ENCODE results near the gene PXMP4.
A peak's percentile ranks its signal among the peaks of the same experiment; 100 is the strongest.
"Not testable (repeated sequence)": the region's sequence is repeated elsewhere in the genome, so short reads cannot be mapped to it uniquely, and the experiment has no call there.

The PXMP4 gene

DNA sequence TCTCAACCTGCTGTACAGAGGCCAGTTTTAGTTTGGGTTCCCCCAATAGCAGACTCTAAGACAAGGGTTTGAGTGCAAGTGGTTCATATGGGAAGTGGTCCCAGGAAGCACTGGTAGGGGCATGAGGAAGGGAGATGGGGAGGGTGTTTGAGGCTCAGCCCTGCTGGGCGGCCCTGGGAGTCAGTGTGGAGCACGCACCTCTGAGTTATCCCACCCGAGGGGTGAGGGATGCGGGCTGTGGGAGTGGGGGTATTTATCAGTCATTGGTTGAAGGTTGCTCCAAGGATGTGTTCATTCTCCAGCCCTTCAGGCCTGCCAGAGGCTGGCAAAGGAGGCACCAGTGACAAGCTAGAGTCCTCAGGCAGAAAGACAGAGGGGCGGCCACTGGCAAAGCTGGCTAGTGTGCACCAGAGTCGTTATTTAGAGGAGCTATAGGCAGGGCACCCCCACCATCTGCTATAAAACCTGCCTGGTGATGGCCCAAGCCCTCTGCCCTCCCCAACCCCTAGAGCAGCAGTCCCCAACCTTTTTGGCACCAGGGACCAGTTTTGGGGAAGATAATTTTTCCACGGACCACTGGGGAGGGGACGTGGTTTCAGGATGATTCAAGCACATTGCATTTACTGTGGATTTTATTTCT, 16.5 kb downstream of the PXMP4 start:
- peaks cover 5% of the 10 kb centered on the region for H3K9me3 Mint-ChIP-seq
- H3K36me3 Mint-ChIP-seq: peaks cover 14% of the 10 kb centered on the region
- no peak overlapping the region for H3K4me3 Mint-ChIP-seq
- DNase-seq: no peak
- H3K27me3 Mint-ChIP-seq: no peaks in the 10 kb centered on the region
- peak overlapping the region; percentile 62 for H3K27ac Mint-ChIP-seq
- CTCF ChIA-PET: no interaction called here
- H3K4me1 Mint-ChIP-seq: no peaks in the 10 kb centered on the region

- peaks cover 7% of the 10 kb centered on the region for H3K9me3 Mint-ChIP-seq
- H3K4me1 Mint-ChIP-seq: no peaks in the 10 kb centered on the region
- no peak overlapping the region for H3K4me3 Mint-ChIP-seq
- H3K36me3 Mint-ChIP-seq: peaks cover 16% of the 10 kb centered on the region
- no peak for DNase-seq
- no peak overlapping the region for H3K27ac Mint-ChIP-seq
- peaks cover 3% of the 10 kb centered on the region for H3K27me3 Mint-ChIP-seq
- CTCF ChIA-PET: no interaction called here
Measured at GRCh38 chr20:33702861-33703260, 17.2 kb downstream of the PXMP4 start.

DNA sequence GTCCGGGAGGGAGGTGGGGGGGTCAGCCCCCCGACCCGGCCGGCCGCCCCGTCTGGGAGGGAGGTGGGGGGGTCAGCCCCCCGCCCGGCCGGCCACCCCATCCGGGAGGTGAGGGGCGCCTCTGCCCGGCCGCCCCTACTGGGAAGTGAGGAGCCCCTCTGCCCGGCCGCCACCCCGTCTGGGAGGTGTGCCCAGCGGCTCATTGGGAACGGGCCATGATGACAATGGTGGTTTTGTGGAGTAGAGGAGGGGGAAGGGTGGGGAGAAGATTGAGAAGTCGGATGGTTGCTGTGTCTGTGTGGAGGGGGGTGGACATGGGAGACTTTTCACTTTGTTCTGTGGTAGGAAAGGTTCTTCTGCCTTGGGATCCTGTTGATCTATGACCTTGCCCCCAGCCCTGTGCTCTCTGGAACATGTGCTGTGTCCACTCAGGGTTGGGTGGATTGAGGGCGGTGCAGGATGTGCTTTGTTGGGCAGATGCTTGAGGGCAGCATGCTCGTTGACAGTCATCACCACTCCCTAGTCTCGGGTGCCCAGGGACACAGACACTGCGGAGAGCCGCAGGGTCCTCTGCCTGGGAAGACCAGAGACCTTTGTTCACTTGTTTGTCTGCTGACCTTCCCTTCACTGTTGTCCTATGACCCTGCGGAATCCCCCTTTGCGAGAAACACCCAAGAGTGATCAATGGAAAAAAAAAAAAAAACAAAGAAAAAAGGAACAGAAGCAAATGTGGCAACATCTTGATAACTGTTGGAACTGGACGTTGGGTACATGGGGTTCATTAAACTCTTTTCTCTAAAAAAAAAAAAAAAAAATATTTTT, 18.3 kb downstream of the PXMP4 start:
- Mint-ChIP-seq H3K4me1 (no peaks in the 10 kb centered on the region), H3K27ac (no peak overlapping the region), H3K4me3 (no peak overlapping the region), H3K36me3 (peaks cover 8% of the 10 kb centered on the region), H3K27me3 (peaks cover 9% of the 10 kb centered on the region), H3K9me3 (peaks cover 7% of the 10 kb centered on the region)
- CTCF ChIA-PET: no interaction called here
- DNase-seq: no peak

GRCh38 chr20:33700696-33701441, 19.2 kb downstream of the PXMP4 start:
- DNase-seq, H3K36me3 Mint-ChIP-seq, H3K4me3 Mint-ChIP-seq, H3K27me3 Mint-ChIP-seq, H3K27ac Mint-ChIP-seq, H3K9me3 Mint-ChIP-seq, H3K4me1 Mint-ChIP-seq, CTCF ChIA-PET: not testable (repeated sequence)

DNA sequence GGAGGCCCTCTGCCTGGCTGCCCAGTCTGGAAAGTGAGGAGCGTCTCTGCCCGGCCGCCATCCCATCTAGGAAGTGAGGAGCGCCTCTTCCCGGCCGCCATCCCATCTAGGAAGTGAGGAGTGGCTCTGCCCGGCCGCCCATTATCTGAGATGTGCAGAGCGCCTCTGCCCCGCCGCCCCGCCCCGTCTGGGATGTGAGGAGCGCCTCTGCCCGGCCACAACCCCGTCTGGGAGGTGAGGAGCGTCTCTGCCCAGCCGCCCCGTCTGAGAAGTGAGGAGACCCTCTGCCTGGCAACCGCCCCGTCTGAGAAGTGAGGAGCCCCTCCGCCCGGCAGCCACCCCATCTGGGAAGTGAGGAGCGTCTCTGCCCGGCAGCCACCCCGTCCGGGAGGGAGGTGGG, 21.1 kb downstream of the PXMP4 start:
- H3K4me1 Mint-ChIP-seq, H3K9me3 Mint-ChIP-seq, H3K4me3 Mint-ChIP-seq, H3K27me3 Mint-ChIP-seq, CTCF ChIA-PET, DNase-seq, H3K36me3 Mint-ChIP-seq, H3K27ac Mint-ChIP-seq: not testable (repeated sequence)

DNA sequence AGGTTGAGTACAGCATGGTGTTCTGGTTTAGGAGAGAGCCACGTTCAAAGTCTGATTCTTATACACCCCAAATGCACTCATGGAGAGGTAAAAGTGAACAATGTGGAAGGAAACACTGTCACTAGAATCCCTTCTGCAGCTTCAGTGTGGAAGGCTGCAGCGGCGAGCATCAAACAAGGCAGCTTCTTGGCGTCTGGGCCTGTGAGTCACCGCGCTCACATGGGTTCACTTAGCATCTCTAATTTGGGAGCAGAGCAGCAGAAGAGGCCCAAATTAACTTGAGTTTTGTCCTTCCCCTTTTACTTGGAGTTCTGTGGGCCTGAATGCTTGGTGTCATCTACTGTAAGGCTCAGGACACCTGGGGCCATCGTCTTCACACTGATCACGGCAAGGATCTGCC, 23.0 kb downstream of the PXMP4 start:
- Mint-ChIP-seq H3K4me3 (no peak overlapping the region), H3K36me3 (peaks cover 4% of the 10 kb centered on the region), H3K4me1 (peaks cover 3% of the 10 kb centered on the region), H3K9me3 (peaks cover 7% of the 10 kb centered on the region), H3K27ac (no peak overlapping the region), H3K27me3 (peaks cover 10% of the 10 kb centered on the region)
- no peak for DNase-seq
- CTCF ChIA-PET: no interaction called here

DNA sequence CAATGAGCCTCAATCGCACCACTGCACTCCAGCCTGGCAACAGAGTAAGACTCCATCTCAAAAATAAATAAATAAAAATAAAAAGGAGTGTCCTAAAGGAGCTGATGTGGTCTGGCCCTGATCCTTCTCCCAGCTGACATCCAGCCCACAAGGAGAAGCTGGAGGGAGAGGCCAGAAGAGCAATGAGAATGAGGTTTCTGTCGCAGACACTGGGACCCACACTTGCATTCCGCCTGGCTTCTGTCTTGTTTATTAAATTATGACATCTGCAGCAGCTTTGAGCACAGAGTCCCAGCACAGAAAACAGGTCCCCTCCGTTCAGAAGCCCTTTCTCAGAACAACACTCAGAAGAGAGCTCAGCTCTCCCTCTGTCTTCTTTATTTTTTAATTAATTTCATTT, 23.7 kb downstream of the PXMP4 start:
- no peak for DNase-seq
- H3K9me3 Mint-ChIP-seq: peaks cover 5% of the 10 kb centered on the region
- CTCF ChIA-PET: no interaction called here
- H3K36me3 Mint-ChIP-seq: peaks cover 2% of the 10 kb centered on the region
- peaks cover 10% of the 10 kb centered on the region for H3K27me3 Mint-ChIP-seq
- H3K27ac Mint-ChIP-seq: no peak overlapping the region
- no peak overlapping the region for H3K4me3 Mint-ChIP-seq
- H3K4me1 Mint-ChIP-seq: peaks cover 8% of the 10 kb centered on the region

DNA sequence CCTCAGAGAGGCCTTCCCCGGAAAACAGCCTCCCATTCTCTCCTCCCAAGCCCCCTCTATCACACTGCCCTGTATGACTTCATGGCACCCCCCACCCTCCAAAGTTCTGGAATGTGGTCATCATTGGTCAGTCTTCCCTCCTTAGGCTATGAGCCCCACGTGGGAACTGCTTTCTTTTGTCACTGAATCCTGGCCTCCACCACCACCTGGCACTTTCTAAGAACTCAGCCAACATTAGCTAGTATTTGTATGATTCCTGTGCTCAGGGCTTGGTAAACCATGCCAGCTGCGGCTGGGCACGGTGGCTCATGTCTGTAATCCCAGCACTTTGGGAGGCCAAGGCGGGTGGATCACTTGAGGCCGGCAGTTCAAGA, 25.5 kb downstream of the PXMP4 start:
- Mint-ChIP-seq H3K9me3 (peaks cover 2% of the 10 kb centered on the region), H3K4me3 (no peak overlapping the region), H3K4me1 (peaks cover 26% of the 10 kb centered on the region), H3K36me3 (peaks cover 2% of the 10 kb centered on the region), H3K27me3 (peaks cover 10% of the 10 kb centered on the region), H3K27ac (peak overlapping the region; percentile 70)
- no peak for DNase-seq
- CTCF ChIA-PET: no interaction called here

DNA sequence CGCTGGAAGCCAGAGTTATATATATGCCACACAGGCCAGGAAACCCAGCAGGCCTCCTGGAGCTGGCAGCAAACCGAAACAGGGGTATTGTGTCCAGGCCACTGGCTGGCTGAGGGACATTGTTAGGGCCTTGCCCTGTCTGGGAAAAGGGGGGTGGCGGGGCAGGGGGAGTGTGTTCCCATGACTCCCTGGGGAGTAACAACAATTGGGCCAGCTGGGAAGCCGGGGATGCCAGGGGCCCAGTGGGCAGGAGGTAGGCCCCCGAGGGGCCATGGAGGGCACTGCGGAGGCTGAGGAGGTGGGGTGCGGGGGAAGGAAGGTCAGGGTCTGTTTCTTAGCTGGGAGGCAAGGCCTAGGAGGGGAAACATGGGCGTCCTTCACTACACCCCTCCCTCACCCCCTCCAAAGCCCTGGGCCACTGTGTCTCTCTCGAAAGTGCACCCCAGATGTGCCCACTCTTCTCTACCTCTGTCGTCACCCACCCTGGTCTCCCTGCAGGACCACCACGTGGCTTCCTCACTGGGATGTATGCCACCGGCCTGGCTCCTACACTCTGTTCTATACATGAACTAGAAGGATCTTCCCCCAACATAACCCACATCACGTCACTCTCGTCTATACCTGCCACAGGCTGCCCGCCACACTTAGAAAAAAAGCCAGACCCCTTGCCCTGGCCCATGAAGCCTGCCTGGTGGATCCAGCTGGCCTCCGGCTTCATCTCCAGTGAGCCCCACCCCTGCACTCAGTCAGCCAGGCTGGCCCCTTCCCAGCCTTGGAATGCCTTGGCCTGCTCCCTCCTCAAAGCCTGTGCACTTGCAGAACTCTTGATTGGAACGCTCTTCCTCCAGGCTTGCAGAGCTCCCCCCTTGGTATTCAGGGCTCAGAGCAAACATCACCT, 26.1 kb downstream of the PXMP4 start:
- Mint-ChIP-seq H3K36me3 (peaks cover 2% of the 10 kb centered on the region), H3K27me3 (peaks cover 10% of the 10 kb centered on the region), H3K9me3 (peaks cover 2% of the 10 kb centered on the region), H3K27ac (peak overlapping the region; percentile 70), H3K4me1 (peaks cover 33% of the 10 kb centered on the region), H3K4me3 (no peak overlapping the region)
- no peak for DNase-seq
- CTCF ChIA-PET: no interaction called here

GRCh38 chr20:33693289-33693688, 26.8 kb downstream of the PXMP4 start:
- Mint-ChIP-seq H3K27me3 (peaks cover 7% of the 10 kb centered on the region), H3K4me3 (no peak overlapping the region), H3K27ac (no peak overlapping the region), H3K36me3 (peaks cover under 1% of the 10 kb centered on the region), H3K9me3 (peaks cover under 1% of the 10 kb centered on the region), H3K4me1 (peaks cover 40% of the 10 kb centered on the region)
- no peak for DNase-seq
- CTCF ChIA-PET: interaction anchor here (0.5 kb wide), 1 partner anchor 13 kb away, joined by 3 read pairs; no protein-coding TSS in a partner anchor

DNA sequence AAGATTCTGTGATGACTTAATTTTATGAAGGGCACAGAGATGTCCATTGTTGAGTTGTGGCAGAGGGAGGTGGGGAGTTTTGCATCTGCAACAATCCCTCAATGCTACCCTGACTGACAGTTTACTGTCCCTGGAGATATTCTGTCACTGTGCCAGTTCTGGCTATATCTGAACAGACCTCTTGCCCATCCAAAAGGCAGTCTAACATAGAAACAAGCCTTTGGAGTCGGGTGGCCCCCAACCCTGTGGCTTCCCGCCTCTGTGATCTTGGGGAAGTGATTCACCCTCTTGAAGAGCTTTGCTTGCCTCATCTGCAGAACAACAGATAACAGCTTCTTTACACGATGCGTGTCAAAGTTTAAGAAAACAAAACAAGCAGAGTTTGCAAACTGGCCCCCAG, 30.1 kb downstream of the PXMP4 start:
- Mint-ChIP-seq H3K4me3 (peak overlapping the region; percentile 57), H3K27me3 (no peaks in the 10 kb centered on the region), H3K9me3 (no peaks in the 10 kb centered on the region), H3K36me3 (peaks cover 3% of the 10 kb centered on the region), H3K27ac (peak overlapping the region; percentile 95), H3K4me1 (peaks cover 64% of the 10 kb centered on the region)
- DNase-seq: peak; percentile 76
- CTCF ChIA-PET: interaction anchor here (0.8 to 2.0 kb wide), 3 partner anchors 11 to 238 kb away, joined by 4 to 6 read pairs (median 4); no protein-coding TSS in a partner anchor

DNA sequence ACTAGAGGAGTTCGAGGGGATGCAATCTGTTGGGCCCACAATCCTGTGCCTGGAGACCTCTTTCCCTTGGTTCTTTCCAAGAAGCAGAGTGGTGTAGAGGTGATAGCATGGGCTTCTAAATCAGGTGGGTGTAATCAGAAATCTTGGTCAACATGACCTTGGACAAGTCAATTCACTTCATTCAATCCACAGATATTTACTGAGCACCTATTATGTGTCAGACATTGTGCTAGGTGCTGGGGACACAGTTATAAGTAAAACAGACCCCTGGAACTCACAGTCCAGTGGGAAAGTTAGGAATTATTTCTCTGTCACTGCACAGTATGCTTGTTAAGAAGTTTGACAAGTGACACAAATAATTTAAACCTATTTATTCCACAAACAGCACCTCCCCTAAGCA, 30.6 kb downstream of the PXMP4 start:
- Mint-ChIP-seq H3K27ac (peak overlapping the region; percentile 95), H3K9me3 (no peaks in the 10 kb centered on the region), H3K36me3 (peaks cover 6% of the 10 kb centered on the region), H3K27me3 (no peaks in the 10 kb centered on the region), H3K4me1 (peaks cover 68% of the 10 kb centered on the region), H3K4me3 (peak overlapping the region; percentile 57)
- no peak for DNase-seq
- CTCF ChIA-PET: interaction anchor here (0.8 to 2.0 kb wide), 3 partner anchors 11 to 238 kb away, joined by 4 to 6 read pairs (median 4); no protein-coding TSS in a partner anchor

DNA sequence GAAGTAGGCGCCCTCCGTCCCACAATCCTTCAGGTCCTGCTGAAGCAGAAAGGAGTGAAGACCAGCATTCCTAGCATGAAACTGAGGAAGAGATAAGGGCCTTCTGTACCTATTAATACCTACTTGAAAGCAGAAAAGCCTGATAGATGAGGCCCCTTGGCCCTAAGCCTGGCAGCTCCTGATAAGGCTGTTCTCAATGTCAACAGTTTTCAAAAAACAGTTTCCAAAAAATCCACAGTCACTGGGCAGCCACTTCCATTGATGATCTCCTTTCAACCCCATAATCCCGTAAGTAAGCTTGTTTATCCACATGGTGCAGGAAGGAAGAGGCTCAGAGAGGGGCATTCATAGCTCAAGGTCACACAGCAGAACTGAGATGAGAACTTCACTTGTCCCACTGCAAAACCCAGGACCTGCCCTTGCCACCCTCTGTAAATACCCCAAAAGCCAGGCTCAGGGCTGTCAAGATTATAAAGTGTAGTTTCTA, 31.1 kb downstream of the PXMP4 start:
- DNase-seq: no peak
- no peaks in the 10 kb centered on the region for H3K27me3 Mint-ChIP-seq
- no peaks in the 10 kb centered on the region for H3K9me3 Mint-ChIP-seq
- H3K4me1 Mint-ChIP-seq: peaks cover 72% of the 10 kb centered on the region
- H3K27ac Mint-ChIP-seq: peak overlapping the region; percentile 95
- no peak overlapping the region for H3K4me3 Mint-ChIP-seq
- peaks cover 6% of the 10 kb centered on the region for H3K36me3 Mint-ChIP-seq
- CTCF ChIA-PET: interaction anchor here (2.0 kb wide), 1 partner anchor 21 kb away, joined by 6 read pairs; no protein-coding TSS in a partner anchor
